AG10803 (cell line): ENCODE measurements around the gene ARID1B.

Experiments
- DNase-seq: peaks from one replicate; pipeline ENCODE4 v3.0.0; 2010; ENCODE audit warnings: low read depth
- H3K4me3 ChIP-seq: 2 replicates; pipeline ENCODE4 v1.5.1; 2011; ENCODE audit warnings: mild to moderate bottlenecking, low read length, control low read depth
- TF ChIP-seq, protein P1 (sequence below): conservative IDR thresholded peaks from 2 replicates; pipeline ENCODE4 v1.5.1; 2011; ENCODE audit warnings: mild to moderate bottlenecking, low read length, control low read depth, inconsistent platforms

ARID1B gene

DNA sequence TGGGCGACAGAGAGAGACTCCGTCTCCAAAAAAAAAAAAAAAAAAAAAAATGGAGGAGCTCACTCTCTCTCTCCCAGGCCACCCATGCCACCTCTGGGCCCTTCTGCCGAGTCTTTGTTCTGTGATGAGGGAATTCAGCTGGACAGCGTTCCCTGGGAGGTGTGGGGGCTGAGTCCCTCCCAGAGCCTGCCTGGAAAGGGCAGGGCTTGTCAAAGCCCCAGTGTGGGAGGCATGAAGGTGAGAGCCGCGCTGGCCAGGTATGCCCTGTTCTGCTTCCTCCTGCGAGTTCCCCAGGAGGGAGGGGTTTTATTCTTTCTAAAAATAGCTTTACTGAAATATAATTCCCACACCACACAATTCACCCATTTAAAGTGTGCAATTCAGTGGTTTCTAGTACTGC, 476.5 kb downstream of the ARID1B start:
- no peak for DNase-seq
- H3K4me3 ChIP-seq, result no peak overlapping the region
- TF ChIP-seq, protein P1, sequence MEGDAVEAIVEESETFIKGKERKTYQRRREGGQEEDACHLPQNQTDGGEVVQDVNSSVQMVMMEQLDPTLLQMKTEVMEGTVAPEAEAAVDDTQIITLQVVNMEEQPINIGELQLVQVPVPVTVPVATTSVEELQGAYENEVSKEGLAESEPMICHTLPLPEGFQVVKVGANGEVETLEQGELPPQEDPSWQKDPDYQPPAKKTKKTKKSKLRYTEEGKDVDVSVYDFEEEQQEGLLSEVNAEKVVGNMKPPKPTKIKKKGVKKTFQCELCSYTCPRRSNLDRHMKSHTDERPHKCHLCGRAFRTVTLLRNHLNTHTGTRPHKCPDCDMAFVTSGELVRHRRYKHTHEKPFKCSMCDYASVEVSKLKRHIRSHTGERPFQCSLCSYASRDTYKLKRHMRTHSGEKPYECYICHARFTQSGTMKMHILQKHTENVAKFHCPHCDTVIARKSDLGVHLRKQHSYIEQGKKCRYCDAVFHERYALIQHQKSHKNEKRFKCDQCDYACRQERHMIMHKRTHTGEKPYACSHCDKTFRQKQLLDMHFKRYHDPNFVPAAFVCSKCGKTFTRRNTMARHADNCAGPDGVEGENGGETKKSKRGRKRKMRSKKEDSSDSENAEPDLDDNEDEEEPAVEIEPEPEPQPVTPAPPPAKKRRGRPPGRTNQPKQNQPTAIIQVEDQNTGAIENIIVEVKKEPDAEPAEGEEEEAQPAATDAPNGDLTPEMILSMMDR, result no peak

DNA sequence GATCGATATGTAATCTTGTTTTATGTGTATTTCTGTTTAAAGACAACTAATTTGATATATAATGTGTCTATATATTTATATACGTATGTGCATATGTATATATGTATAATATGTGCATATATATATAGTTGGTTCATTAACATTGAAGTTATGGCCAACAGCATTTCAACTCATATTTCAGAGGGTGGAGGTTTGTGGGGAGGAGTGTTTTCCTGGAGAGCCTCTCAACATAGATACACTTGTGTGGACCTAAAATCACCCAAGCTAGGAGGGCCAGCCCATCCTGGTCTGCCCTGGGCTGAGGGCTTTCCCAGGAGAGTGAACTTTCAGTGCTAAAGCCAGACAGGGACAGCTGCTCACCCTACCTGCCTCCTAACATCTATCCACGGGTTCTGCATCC, 477.4 kb downstream of the ARID1B start:
- DNase-seq, result no peak
- TF ChIP-seq, protein P1, result no peak
- no peak overlapping the region for H3K4me3 ChIP-seq

DNA sequence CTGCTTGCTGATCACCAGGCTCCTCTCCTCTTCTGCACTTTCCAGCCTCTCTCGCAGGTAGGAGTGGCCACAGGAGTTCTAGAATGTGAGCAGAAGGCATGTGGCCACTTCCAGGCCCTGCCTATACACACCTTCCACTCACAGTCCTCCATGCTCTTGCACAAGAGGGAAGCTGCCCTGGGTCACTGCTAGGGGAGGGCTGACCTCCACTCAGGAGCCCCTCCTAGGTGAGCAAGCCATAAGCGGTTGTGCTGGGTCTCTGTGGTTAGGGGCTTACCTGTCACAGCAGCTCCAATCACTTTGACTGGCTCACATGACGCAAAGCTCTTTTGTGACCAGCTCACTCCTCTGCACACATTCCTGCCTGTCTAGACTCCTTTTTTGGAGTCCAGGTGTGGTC, 477.9 kb downstream of the ARID1B start:
- no peak for DNase-seq
- TF ChIP-seq, protein P1, result no peak
- no peak overlapping the region for H3K4me3 ChIP-seq

DNA sequence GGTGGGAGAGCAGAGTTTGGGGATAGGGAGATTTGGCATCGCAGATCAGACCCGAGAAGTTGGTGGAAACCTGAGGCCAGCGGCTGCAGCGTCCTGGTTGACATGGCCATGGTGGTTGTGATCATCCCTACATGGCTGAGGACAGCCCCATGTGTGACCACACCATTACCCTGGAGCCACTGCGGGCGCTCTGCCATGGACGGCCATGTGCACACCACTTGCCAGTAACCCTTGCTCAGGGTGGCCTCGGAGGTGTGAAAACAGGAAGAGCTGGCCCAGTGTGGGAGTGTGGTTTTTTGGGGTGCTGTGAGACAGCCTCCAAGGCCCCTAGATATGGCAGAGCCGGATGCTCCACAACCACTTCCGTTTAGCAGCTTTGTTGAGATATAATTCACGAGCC, 481.7 kb downstream of the ARID1B start:
- DNase-seq, result no peak
- TF ChIP-seq, protein P1, result no peak

DNA sequence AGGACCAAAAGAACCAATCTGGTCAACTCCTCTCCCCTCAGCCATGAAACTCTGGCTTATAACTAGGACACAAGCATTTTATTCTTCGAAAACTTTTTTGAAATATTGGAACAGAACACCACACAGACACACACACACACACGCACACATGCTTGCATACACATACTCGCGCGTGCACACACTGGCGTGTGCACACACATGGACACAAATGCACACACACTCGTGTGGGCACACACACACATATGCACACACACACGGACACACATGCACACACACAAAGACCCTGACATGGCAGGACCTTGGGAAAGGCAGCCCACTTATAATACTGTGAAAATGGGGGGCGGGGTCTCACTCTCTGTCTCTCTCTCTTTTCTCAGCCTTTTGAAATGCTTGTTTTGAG, 482.3 kb downstream of the ARID1B start:
- TF ChIP-seq, protein P1, result no peak
- no peak for DNase-seq
- no peak overlapping the region for H3K4me3 ChIP-seq

More for the DNA sequence above, 481.7 kb downstream of the ARID1B start:
- H3K4me3 ChIP-seq, result no peak overlapping the region
